CD4-positive, alpha-beta T cell treated with Interferon gamma for 1 hour (primary cell): ENCODE data around the gene FSIP1.

Experiments
- DNase-seq: peaks from one replicate; pipeline ENCODE4 v3.0.0-alpha.2; 2020

FSIP1 gene

GRCh38 chr15:39641191-39641889 lies 141.3 kb downstream of the FSIP1 start:
- DNase-seq: no peak

- DNase-seq: no peak
Measured at GRCh38 chr15:39640665-39641064, 142.0 kb downstream of the FSIP1 start.

GRCh38 chr15:39639037-39639436 lies 143.6 kb downstream of the FSIP1 start:
- no peak for DNase-seq

GRCh38 chr15:39638041-39638440 lies 144.6 kb downstream of the FSIP1 start:
- DNase-seq: no peak

- DNase-seq: no peak
Measured at GRCh38 chr15:39631357-39631756, 151.3 kb downstream of the FSIP1 start.

GRCh38 chr15:39629906-39630305 lies 152.7 kb downstream of the FSIP1 start:
- no peak for DNase-seq

GRCh38 chr15:39629371-39629770 lies 153.3 kb downstream of the FSIP1 start:
- peak; percentile 52 for DNase-seq

GRCh38 chr15:39628546-39629257 lies 153.9 kb downstream of the FSIP1 start:
- DNase-seq: no peak

GRCh38 chr15:39628144-39628508 lies 154.5 kb downstream of the FSIP1 start:
- no peak for DNase-seq

GRCh38 chr15:39627451-39628143 lies 155.0 kb downstream of the FSIP1 start:
- DNase-seq: no peak

- no peak for DNase-seq
Measured at GRCh38 chr15:39625856-39626255, 156.8 kb downstream of the FSIP1 start.

- no peak for DNase-seq
Measured at GRCh38 chr15:39625451-39625850, 157.2 kb downstream of the FSIP1 start.

GRCh38 chr15:39624806-39625205 lies 157.8 kb downstream of the FSIP1 start:
- peak; percentile 74 for DNase-seq

GRCh38 chr15:39623529-39623931 lies 159.1 kb downstream of the FSIP1 start:
- DNase-seq: peak; percentile 50

- no peak for DNase-seq
Measured at GRCh38 chr15:39622660-39623516, 159.8 kb downstream of the FSIP1 start.

GRCh38 chr15:39621976-39622375 lies 160.7 kb downstream of the FSIP1 start:
- no peak for DNase-seq

- DNase-seq: no peak
Measured at GRCh38 chr15:39621210-39621609, 161.4 kb downstream of the FSIP1 start.

- no peak for DNase-seq
Measured at GRCh38 chr15:39618063-39618823, 164.4 kb downstream of the FSIP1 start.

GRCh38 chr15:39616731-39617455 lies 165.7 kb downstream of the FSIP1 start:
- DNase-seq: no peak

GRCh38 chr15:39613861-39614260 lies 168.8 kb downstream of the FSIP1 start:
- DNase-seq: no peak

- DNase-seq: no peak
Measured at GRCh38 chr15:39613271-39613670, 169.4 kb downstream of the FSIP1 start.

- no peak for DNase-seq
Measured at GRCh38 chr15:39610665-39611064, 172.0 kb downstream of the FSIP1 start.
